GM19240 (cell line): ENCODE data around the gene CHSY3.

Experiments
- DNase-seq: peaks from one replicate; pipeline ENCODE4 v3.0.0; 2011; ENCODE audit warnings: low spot score; ENCODE audit not compliant: insufficient read length

CHSY3 gene

GRCh38 chr5:129904102-129904666, at the start of gene CHSY3:
CHSY3 (plus strand) TSS chr5:129904465.
- no peak for DNase-seq

- DNase-seq: no peak
Observed at GRCh38 chr5:129856325-129856724, 47.9 kb upstream of the CHSY3 start.

- DNase-seq: no peak
Observed at GRCh38 chr5:129857116-129857515, 47.1 kb upstream of the CHSY3 start.

GRCh38 chr5:129858131-129858675, 46.1 kb upstream of the CHSY3 start:
- DNase-seq: no peak

GRCh38 chr5:129884322-129884721, 19.9 kb upstream of the CHSY3 start:
- DNase-seq: no peak

- no peak for DNase-seq
Observed at GRCh38 chr5:129899454-129899853, 4.8 kb upstream of the CHSY3 start.

GRCh38 chr5:129902816-129903215, 1.4 kb upstream of the CHSY3 start:
- no peak for DNase-seq

- DNase-seq: no peak
Observed at GRCh38 chr5:129903466-129904101, 681 bp upstream of the CHSY3 start.

GRCh38 chr5:129904667-129905472, 605 bp downstream of the CHSY3 start:
- DNase-seq: no peak

- no peak for DNase-seq
Observed at GRCh38 chr5:129905473-129906176, 1.4 kb downstream of the CHSY3 start.

GRCh38 chr5:129906177-129906887, 2.1 kb downstream of the CHSY3 start:
- no peak for DNase-seq

- DNase-seq: no peak
Observed at GRCh38 chr5:129909225-129909624, 5.0 kb downstream of the CHSY3 start.

GRCh38 chr5:129912601-129913255, 8.5 kb downstream of the CHSY3 start:
- no peak for DNase-seq

- DNase-seq: no peak
Observed at GRCh38 chr5:129915415-129915814, 11.2 kb downstream of the CHSY3 start.

- no peak for DNase-seq
Observed at GRCh38 chr5:129917224-129917623, 13.0 kb downstream of the CHSY3 start.

GRCh38 chr5:129921204-129921603, 16.9 kb downstream of the CHSY3 start:
- no peak for DNase-seq

- no peak for DNase-seq
Observed at GRCh38 chr5:129930221-129930620, 26.0 kb downstream of the CHSY3 start.

GRCh38 chr5:129935626-129936025, 31.4 kb downstream of the CHSY3 start:
- no peak for DNase-seq

- no peak for DNase-seq
Observed at GRCh38 chr5:129938077-129938476, 33.8 kb downstream of the CHSY3 start.

- no peak for DNase-seq
Observed at GRCh38 chr5:129943936-129944335, 39.7 kb downstream of the CHSY3 start.

- DNase-seq: no peak
Observed at GRCh38 chr5:129945028-129945427, 40.8 kb downstream of the CHSY3 start.
